D341Med (cell line): ENCODE data around the gene DRAM2.
"Not testable (repeated sequence)": the region's sequence is repeated elsewhere in the genome, so short reads cannot be mapped to it uniquely, and the experiment has no call there.

Experiments
- DNase-seq: peaks from one replicate; pipeline ENCODE4 v3.0.0; 2012; ENCODE audit warnings: low spot score

The DRAM2 gene

DNA sequence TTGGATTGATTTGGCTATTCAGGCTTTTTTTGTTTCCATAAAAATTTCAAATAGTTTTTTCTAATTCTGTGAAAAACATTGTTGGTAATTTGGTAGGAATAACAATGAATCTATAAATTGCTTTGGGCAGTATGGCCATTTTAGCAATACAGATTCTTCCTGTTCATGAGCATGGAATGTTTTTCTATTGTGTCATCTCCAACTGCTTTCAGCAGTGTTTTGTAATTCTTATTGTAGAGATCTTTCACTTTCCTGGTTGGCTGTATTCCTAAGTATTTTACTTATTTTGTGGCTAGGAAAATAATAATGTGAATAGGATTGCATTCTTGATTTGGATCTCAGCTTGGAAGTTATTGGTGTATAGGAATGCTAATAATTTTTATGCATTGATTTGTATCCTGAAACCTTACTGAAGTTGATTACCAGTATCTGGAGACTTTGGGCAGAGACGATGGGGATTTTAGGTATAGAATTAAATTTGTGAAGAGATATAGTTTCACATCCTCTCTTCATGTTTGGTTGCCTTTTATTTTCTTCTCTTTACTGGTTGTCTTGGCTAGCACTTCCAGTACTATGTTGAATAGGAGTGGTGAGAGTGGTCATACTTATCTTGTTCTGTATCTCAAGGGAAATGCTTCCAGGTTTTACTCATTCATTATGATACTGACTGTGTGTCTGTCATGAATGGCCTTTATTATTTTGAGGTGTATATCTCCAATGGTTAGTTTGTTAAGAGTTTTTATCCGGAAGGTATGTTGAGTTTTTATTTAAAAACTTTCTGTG, 57.3 kb downstream of the DRAM2 start:
- DNase-seq: no peak

DNA sequence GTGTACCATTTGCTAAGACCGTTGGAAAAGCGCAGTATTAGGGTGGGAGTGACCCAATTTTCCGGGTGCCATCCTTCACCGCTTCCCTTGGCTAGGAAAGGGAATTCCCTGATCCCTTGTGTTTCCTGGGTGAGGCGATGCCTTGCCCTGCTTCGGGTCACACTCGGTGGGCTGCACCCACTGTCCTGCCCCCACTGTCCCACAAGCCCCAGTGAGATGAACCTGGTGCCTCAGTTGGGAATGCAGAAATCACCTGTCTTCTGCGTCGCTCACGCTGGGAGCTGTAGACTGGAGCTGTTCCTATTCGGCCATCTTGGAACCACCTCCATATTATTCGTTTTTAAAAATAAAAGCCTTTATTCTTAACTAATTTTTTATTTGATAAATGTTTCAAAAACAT, 60.6 kb downstream of the DRAM2 start:
- not testable (repeated sequence) for DNase-seq

DNA sequence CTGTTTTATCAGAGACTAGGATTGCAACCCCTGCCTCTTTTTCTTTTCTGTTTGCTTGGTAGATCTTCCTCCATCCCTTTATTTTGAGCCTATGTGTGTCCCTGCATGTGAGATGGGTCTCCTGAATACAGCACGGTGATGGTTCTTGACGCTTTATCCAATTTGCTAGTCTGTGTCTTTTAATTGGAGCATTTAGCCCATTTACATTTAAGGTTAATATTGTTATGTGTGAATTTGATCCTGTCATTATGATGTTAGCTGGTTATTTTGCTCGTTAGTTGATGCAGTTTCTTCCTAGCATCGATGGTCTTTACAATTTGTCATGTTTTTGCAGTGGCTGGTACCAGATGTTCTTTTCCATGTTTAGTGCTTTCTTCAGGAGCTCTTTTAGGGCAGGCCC, 62.6 kb downstream of the DRAM2 start:
- DNase-seq: not testable (repeated sequence)
